Upper lobe of left lung (tissue), 6 donors: Measurements from ENCODE around the gene S100A10. TPM values are rescaled to one million over a fixed set of nuclear protein-coding genes. Genes with fewer than 3 reads are reported as not detected.

Experiments used
- ATAC-seq, 2 donors: fragments of 200-7000 bp; cut with Tn5 transposase; one replicate each; pipeline ENCODE4 v1.9.1; 2022; ENCODE audit warnings: mild to moderate bottlenecking in 2 of 2, moderate library complexity in 2 of 2; ENCODE audit not compliant: low FRiP score in 2 of 2
- DNase-seq, 2 donors: peaks; one replicate each; pipeline ENCODE4 v3.0.0-alpha.2; 2019 to 2020
- H3K27ac ChIP-seq, 4 donors: fragments of 200-600 bp; sonication (generic); one replicate each; pipeline ENCODE4 v1.5.1; 2016 to 2019
- H3K27me3 ChIP-seq, 4 donors: fragments of 200-600 bp; sonication (generic); one replicate each; pipeline ENCODE4 v1.5.1; 2017 to 2019
- H3K36me3 ChIP-seq, 4 donors: fragments of 200-600 bp; sonication (generic); one replicate each; pipeline ENCODE4 v1.5.1; 2016 to 2019
- H3K4me1 ChIP-seq, 4 donors: fragments of 200-600 bp; sonication (generic); one replicate each; pipeline ENCODE4 v1.5.1; 2018 to 2019
- H3K4me3 ChIP-seq, 4 donors: fragments of 200-600 bp; sonication (generic); one replicate each; pipeline ENCODE4 v1.5.1; 2017 to 2019; ENCODE audit warnings: mild to moderate bottlenecking in 2 of 4, moderate library complexity in 1 of 4
- H3K9me3 ChIP-seq, 4 donors: fragments of 200-600 bp; sonication (generic); one replicate each; pipeline ENCODE4 v1.5.1; 2018 to 2019
- EP300 ChIP-seq, 4 donors: sonication (generic); formaldehyde crosslinking; IDR thresholded peaks; one replicate each; pipeline ENCODE4 v1.5.1; 2017; ENCODE audit warnings: antibody characterized with exemption in 4 of 4, control low read depth in 2 of 4
- POLR2A ChIP-seq, 4 donors: fragments of 450-650 bp; IDR thresholded peaks; one replicate each; pipeline ENCODE4 v1.5.1; 2016 to 2017; ENCODE audit warnings: antibody characterized with exemption in 4 of 4, mild to moderate bottlenecking in 2 of 4
- POLR2AphosphoS5 ChIP-seq, 2 donors: sonication (generic); formaldehyde crosslinking; IDR thresholded peaks; one replicate each; pipeline ENCODE4 v1.5.1; 2017; ENCODE audit warnings: antibody characterized with exemption in 2 of 2
- WGBS, 2 donors: methylation state at CpG; one replicate each; pipeline ENCODE4 v1.1.5; 2017 to 2018; 5-methylcytosine and 5-hydroxymethylcytosine counted together
- total RNA-seq, 6 donors: library from RNA; depleted of rRNA in 4 of 6; stranded (reverse); fragments of >200 nt in 4 of 6; gene quantifications; one replicate each; pipeline versions ENCODE4 v1.1.0 to v1.2.1, GENCODE V29; 2016 to 2021
- TF ChIP-seq, protein P1 (sequence below), 6 experiments: fragments of 450-650 bp in 4 of 6; fragments of 200-600 bp in 2 of 6; sonication (generic) in 2 of 6; IDR thresholded peaks; one replicate each; pipeline ENCODE4 v1.5.1; 2016 to 2019; ENCODE audit warnings: antibody characterized with exemption in 6 of 6
- donor health status: DM: no; HTN: no; CAD: no; lungs with moderate emphysema.
- donor health status: DM: no; HTN: yes; CAD: no; lungs with severe emphysema.

S100A10 gene
- total RNA-seq, 6 donors from 2014 or later: 79.6 to 785 (median 432) TPM

DNA sequence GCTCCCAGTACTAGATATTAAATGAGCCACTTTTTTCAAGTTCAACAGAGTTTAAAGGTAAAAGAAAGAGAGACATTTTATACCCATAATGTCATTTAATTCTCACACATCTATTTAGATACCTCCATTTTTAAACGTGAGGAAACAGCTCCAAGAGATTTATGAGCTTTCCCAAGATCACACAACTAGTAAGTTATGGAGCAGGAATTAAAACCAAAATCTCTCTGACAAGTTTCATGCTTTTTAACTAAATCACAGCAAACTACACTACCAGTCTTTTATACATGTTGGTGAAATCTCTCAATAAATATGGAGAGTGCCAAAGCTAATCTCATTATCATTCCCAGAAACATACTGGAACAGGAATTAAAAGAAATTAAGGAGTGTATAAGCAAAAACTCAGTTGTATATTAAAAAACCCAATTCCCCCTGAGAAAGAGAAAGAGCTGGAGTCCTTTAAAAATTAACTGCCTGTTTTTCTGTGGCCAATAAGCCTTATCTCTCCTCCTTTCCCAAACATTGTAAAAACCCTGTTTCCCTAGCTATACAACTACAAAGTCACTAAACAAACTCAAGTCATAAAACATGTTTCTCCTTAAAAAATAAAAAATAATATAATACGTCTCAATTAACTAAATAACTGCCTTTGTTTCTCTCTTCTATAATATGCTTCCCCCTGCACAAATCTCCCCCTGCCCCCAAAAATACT, 57.6 kb downstream of the S100A10 start:
- Histone ChIP-seq H3K36me3 (no peaks in the 10 kb centered on the region), H3K4me3 (no peak overlapping the region), H3K27me3 (no peaks in the 10 kb centered on the region), H3K4me1 (peaks cover 0 to under 1% (median 0%) of the 10 kb centered on the region in 4 donors), H3K27ac (no peak overlapping the region), H3K9me3 (no peaks in the 10 kb centered on the region)
- no peak for DNase-seq
- 56 to 68% methylated on average over 2 of the region's 2 CpGs for WGBS, 2 donors
- ATAC-seq: no peak
- no peak for TF ChIP-seq EP300 (IDR thresholded peaks at IDR 0.05)
- no peak for TF ChIP-seq POLR2A (IDR thresholded peaks at IDR 0.05)
- TF ChIP-seq POLR2AphosphoS5 (IDR thresholded peaks at IDR 0.05): no peak
- TF ChIP-seq, protein P1, sequence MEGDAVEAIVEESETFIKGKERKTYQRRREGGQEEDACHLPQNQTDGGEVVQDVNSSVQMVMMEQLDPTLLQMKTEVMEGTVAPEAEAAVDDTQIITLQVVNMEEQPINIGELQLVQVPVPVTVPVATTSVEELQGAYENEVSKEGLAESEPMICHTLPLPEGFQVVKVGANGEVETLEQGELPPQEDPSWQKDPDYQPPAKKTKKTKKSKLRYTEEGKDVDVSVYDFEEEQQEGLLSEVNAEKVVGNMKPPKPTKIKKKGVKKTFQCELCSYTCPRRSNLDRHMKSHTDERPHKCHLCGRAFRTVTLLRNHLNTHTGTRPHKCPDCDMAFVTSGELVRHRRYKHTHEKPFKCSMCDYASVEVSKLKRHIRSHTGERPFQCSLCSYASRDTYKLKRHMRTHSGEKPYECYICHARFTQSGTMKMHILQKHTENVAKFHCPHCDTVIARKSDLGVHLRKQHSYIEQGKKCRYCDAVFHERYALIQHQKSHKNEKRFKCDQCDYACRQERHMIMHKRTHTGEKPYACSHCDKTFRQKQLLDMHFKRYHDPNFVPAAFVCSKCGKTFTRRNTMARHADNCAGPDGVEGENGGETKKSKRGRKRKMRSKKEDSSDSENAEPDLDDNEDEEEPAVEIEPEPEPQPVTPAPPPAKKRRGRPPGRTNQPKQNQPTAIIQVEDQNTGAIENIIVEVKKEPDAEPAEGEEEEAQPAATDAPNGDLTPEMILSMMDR (IDR thresholded peaks at IDR 0.05): no peak

DNA sequence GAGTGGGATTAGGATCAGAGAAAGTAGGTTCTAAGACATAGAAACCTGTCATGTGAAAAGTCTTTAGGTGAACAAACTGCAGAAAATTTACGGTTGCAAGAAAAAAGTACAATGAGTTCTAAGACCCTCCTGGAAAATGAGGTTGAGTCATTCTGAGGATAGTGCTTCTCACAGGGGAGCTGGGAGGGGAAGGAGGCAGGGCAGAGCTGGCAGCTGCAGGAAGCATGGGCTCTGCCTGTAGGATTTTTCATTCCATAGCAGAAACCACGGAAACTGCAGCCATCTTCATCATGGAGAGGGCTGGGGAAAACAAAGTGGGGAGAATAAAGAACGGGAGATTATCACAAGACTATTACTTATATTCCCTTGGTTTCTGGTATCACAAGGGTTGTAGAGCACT, 58.5 kb downstream of the S100A10 start:
- 73 to 79% methylated on average over 3 of the region's 3 CpGs for WGBS, 2 donors
- no peaks in the 10 kb centered on the region for H3K36me3 ChIP-seq
- no peak overlapping the region for H3K4me3 ChIP-seq
- H3K27me3 ChIP-seq: no peaks in the 10 kb centered on the region
- DNase-seq (no peak), ATAC-seq (peak in 1 of 2 donors; percentile 51)
- H3K9me3 ChIP-seq: no peaks in the 10 kb centered on the region
- no peak overlapping the region for H3K27ac ChIP-seq
- TF ChIP-seq, protein P1 (IDR thresholded peaks at IDR 0.05): no peak
- TF ChIP-seq EP300 (IDR thresholded peaks at IDR 0.05): no peak
- no peak for TF ChIP-seq POLR2AphosphoS5 (IDR thresholded peaks at IDR 0.05)
- TF ChIP-seq POLR2A (IDR thresholded peaks at IDR 0.05): no peak
- no peaks in the 10 kb centered on the region for H3K4me1 ChIP-seq

DNA sequence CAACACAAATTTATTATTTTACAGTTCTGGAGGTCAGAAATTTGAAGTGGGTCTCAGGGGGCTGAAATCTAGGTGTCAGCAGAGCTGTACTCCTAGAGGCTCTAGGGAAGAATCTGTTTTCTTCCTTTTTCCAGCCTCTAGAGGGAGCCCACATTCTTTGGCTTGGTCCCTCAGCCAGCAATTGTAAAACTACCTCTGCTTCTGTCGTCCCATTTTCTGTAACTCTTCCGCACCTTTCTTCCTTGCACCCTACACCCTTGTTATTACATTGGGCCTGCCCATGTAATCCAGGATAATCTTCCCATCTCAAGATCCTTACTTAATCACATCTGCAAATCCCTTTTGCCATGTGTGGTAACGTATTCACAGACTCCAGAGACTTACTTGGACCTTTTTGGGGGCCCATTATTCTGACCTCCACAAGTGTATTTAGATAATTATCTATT, 59.6 kb downstream of the S100A10 start:
- TF ChIP-seq POLR2A (IDR thresholded peaks at IDR 0.05): no peak
- TF ChIP-seq, protein P1 (IDR thresholded peaks at IDR 0.05): peak; percentile 66 to 85 (median 76)
- Histone ChIP-seq H3K4me3 (no peak overlapping the region), H3K9me3 (no peaks in the 10 kb centered on the region), H3K27me3 (no peaks in the 10 kb centered on the region), H3K4me1 (no peaks in the 10 kb centered on the region), H3K36me3 (no peaks in the 10 kb centered on the region), H3K27ac (no peak overlapping the region)
- whole genome bisulfite sequencing, 2 donors: 33% methylated on average over 3 of the region's 3 CpGs
- DNase-seq (no peak), ATAC-seq (peak; percentile 85 to 92)

Other genes with a start within 250 kb of the S100A10 start
- gene MRPL9, start 230.4 kb downstream of the S100A10 start, total RNA-seq: 10 to 100 TPM; 27.6 to 94.3 (median 53.2) TPM
- 10 to 100 TPM in 5 of 6 donors, 1 to 10 TPM in 1; 7.3 to 17.0 (median 13.1) TPM for gene TDRKH, start 203.4 kb downstream of the S100A10 start, total RNA-seq
- gene LINGO4, start 188.4 kb downstream of the S100A10 start, total RNA-seq: under 1 TPM in 5 of 6 donors, not detected in 1; 0.22 to 0.89 (median 0.61) TPM
- 10 to 100 TPM; 10.3 to 46.2 (median 24.1) TPM for gene RORC, start 162.1 kb downstream of the S100A10 start, total RNA-seq
- gene C2CD4D, start 154.0 kb downstream of the S100A10 start, total RNA-seq: 1 to 10 TPM in 2 of 6 donors, under 1 TPM in 2, not detected in 2; 0.29 to 3.6 (median 0.78) TPM
- not detected for gene THEM5, start 140.1 kb downstream of the S100A10 start, total RNA-seq
- gene THEM4, start 84.3 kb downstream of the S100A10 start, total RNA-seq: 10 to 100 TPM; 11.9 to 39.8 (median 15.5) TPM
- gene S100A11, start 43.1 kb upstream of the S100A10 start, total RNA-seq: 100 to 1,000 TPM; 317 to 578 (median 488) TPM
- gene TCHHL1, start 95.2 kb upstream of the S100A10 start, total RNA-seq: not detected
- 1 to 10 TPM in 1 of 6 donors, under 1 TPM in 3, not detected in 2; 0.15 to 1.0 (median 0.24) TPM for gene TCHH, start 121.6 kb upstream of the S100A10 start, total RNA-seq
- not detected for gene RPTN, start 165.4 kb upstream of the S100A10 start, total RNA-seq
- not detected for gene HRNR, start 230.3 kb upstream of the S100A10 start, total RNA-seq